Transverse colon (tissue), 3 donors: ENCODE data around the gene ANKRD36B.
"Not testable (repeated sequence)": the region's sequence is repeated elsewhere in the genome, so short reads cannot be mapped to it uniquely, and the experiment has no call there.

ENCODE experiments used
- CTCF ChIP-seq, 5 experiments: fragments of 200-600 bp in 3 of 5; fragments of 450-650 bp in 2 of 5; sonication (generic) in 3 of 5; IDR thresholded peaks; 1 replicate in 2 of 5; 2 replicates in 3 of 5; pipeline ENCODE4 v1.5.1; 2016 to 2017; ENCODE audit warnings: antibody characterized with exemption in 5 of 5, inconsistent platforms in 3 of 5, mild to moderate bottlenecking in 2 of 5, moderate library complexity in 1 of 5
- EP300 ChIP-seq: sonication (generic); formaldehyde crosslinking; IDR thresholded peaks from one replicate; pipeline ENCODE4 v1.6.1; 2017; ENCODE audit warnings: antibody characterized with exemption, low read depth
- POLR2A ChIP-seq: fragments of 450-650 bp; IDR thresholded peaks from one replicate; pipeline ENCODE4 v1.6.1; 2016; ENCODE audit warnings: antibody characterized with exemption, mild to moderate bottlenecking, moderate library complexity

GRCh38 chr2:97552406-97552805 lies 37.3 kb downstream of the ANKRD36B start:
- TF ChIP-seq EP300; CTCF (IDR thresholded peaks at IDR 0.05); POLR2A: not testable (repeated sequence)
